ENCODE measurements around the gene LRSAM1.

GRCh38 chr9:127473501-127473900, 22.2 kb downstream of the LRSAM1 start:
- TF ChIP-seq POLR2AphosphoS5 (IDR thresholded peaks at IDR 0.05; ENCODE audit: low read depth, low read length) (no peak), POLR2A (IDR thresholded peaks at IDR 0.05; ENCODE audit: low read depth, low read length) (no peak)

Measured in GM12891 (cell line).